ENCODE results near the gene CDR2L.
A peak's percentile ranks its signal among the peaks of the same experiment; 100 is the strongest.

The CDR2L gene

GRCh38 chr17:74972973-74973328, 14.5 kb upstream of the CDR2L start:
- peaks cover 83% of the 10 kb centered on the region for H3K27me3 ChIP-seq
- no peaks in the 10 kb centered on the region for H3K36me3 ChIP-seq
- no peaks in the 10 kb centered on the region for H3K9me3 ChIP-seq
- peaks cover 3 to 15% of the 10 kb centered on the region in 2 experiments for H3K4me1 ChIP-seq (ENCODE audit: control insufficient read depth in 1 of 2, insufficient read depth in 1 of 2, low read depth in 1 of 2, low read length in 1 of 2)
- no peak for TF ChIP-seq CTCF (IDR thresholded peaks at IDR 0.05)
- H3K27ac ChIP-seq = no peak overlapping the region
- H3K4me3 ChIP-seq (ENCODE audit: low read depth in 1 of 2, low read length in 1 of 2) = peak overlapping the region in 1 of 2 experiments; percentile 56

GRCh38 chr17:74975943-74976342, 11.5 kb upstream of the CDR2L start:
- TF ChIP-seq CTCF (IDR thresholded peaks at IDR 0.05) = no peak
- Histone ChIP-seq H3K27ac (no peak overlapping the region), H3K4me1 (ENCODE audit: control insufficient read depth in 1 of 2, insufficient read depth in 1 of 2, low read depth in 1 of 2, low read length in 1 of 2) (peaks cover 3 to 15% of the 10 kb centered on the region in 2 experiments), H3K36me3 (no peaks in the 10 kb centered on the region), H3K9me3 (no peaks in the 10 kb centered on the region), H3K4me3 (ENCODE audit: low read depth in 1 of 2, low read length in 1 of 2) (no peak overlapping the region), H3K27me3 (peaks cover 88% of the 10 kb centered on the region)

- Histone ChIP-seq H3K27ac (no peak overlapping the region), H3K27me3 (peaks cover 88% of the 10 kb centered on the region), H3K4me1 (ENCODE audit: control insufficient read depth in 1 of 2, insufficient read depth in 1 of 2, low read depth in 1 of 2, low read length in 1 of 2) (peaks cover 14 to 19% of the 10 kb centered on the region in 2 experiments), H3K4me3 (ENCODE audit: low read depth in 1 of 2, low read length in 1 of 2) (no peak overlapping the region), H3K36me3 (no peaks in the 10 kb centered on the region), H3K9me3 (no peaks in the 10 kb centered on the region)
- TF ChIP-seq CTCF (IDR thresholded peaks at IDR 0.05) = no peak
These were observed 9.6 kb upstream of the CDR2L start for GRCh38 chr17:74977802-74978201.

GRCh38 chr17:74978240-74978639, 9.2 kb upstream of the CDR2L start:
- H3K4me3 ChIP-seq (ENCODE audit: low read depth in 1 of 2, low read length in 1 of 2) = no peak overlapping the region
- peaks cover 88% of the 10 kb centered on the region for H3K27me3 ChIP-seq
- no peaks in the 10 kb centered on the region for H3K36me3 ChIP-seq
- TF ChIP-seq CTCF (IDR thresholded peaks at IDR 0.05) = no peak
- H3K9me3 ChIP-seq = no peaks in the 10 kb centered on the region
- H3K4me1 ChIP-seq (ENCODE audit: control insufficient read depth in 1 of 2, insufficient read depth in 1 of 2, low read depth in 1 of 2, low read length in 1 of 2) = peaks cover 12 to 15% of the 10 kb centered on the region in 2 experiments
- no peak overlapping the region for H3K27ac ChIP-seq

GRCh38 chr17:74979408-74980146, 7.9 kb upstream of the CDR2L start:
- no peak for TF ChIP-seq CTCF (IDR thresholded peaks at IDR 0.05)
- H3K27me3 ChIP-seq = peaks cover 88% of the 10 kb centered on the region

More at GRCh38 chr17:74979408-74980146, 7.9 kb upstream of the CDR2L start:
- Histone ChIP-seq H3K4me1 (ENCODE audit: control insufficient read depth in 1 of 2, insufficient read depth in 1 of 2, low read depth in 1 of 2, low read length in 1 of 2) (peaks cover 12 to 15% of the 10 kb centered on the region in 2 experiments), H3K36me3 (no peaks in the 10 kb centered on the region), H3K4me3 (ENCODE audit: low read depth in 1 of 2, low read length in 1 of 2) (no peak overlapping the region), H3K27ac (no peak overlapping the region), H3K9me3 (no peaks in the 10 kb centered on the region)

Data from neutrophil (primary cell).